OCI-LY7 (cell line): ENCODE data around the gene STK10. TPM values are rescaled to one million over a fixed set of nuclear protein-coding genes. Genes with fewer than 3 reads are reported as not detected.
A peak's percentile ranks its signal among the peaks of the same experiment; 100 is the strongest.

Source experiments
- BruUV-seq: library from RNA; stranded (reverse); fragments of 400-500 nt; replicated peaks from 2 replicates; lab custom pipeline; 2021; lab: Mats Ljungman, UMichigan
- CTCF ChIA-PET: fragments of 300-600 bp; sonication (Branson Sonifier 250); formaldehyde crosslinking; loops from one replicate; lab custom pipeline; 2022; ENCODE audit warnings: antibody characterized with exemption; ENCODE audit not compliant: unreplicated experiment; lab: Charles Lee
- POLR2A ChIA-PET: fragments of 300-600 bp; sonication (Branson Sonifier 250); formaldehyde crosslinking; loops from one replicate; lab custom pipeline; 2022; ENCODE audit warnings: antibody characterized with exemption; lab: Charles Lee
- DNase-seq: peaks from one replicate; pipeline ENCODE4 v3.0.0-alpha.2; 2015; ENCODE audit warnings: low spot score
- H2AFZ ChIP-seq: fragments of 200-600 bp; sonication (generic), shearing (Covaris generic); 2 replicates; pipeline ENCODE4 v1.6.1; 2014; ENCODE audit warnings: mild to moderate bottlenecking, antibody characterized with exemption, low read length, moderate library complexity
- H3K27ac ChIP-seq: fragments of 200-600 bp; sonication (generic); 2 replicates; pipeline ENCODE4 v1.5.1; 2014; ENCODE audit warnings: mixed run types, low read depth, mild to moderate bottlenecking, moderate library complexity, low read length, inconsistent platforms; ENCODE audit not compliant: poor library complexity, severe bottlenecking
- H3K36me3 ChIP-seq: fragments of 200-600 bp; sonication (generic); 2 replicates; pipeline ENCODE4 v1.6.1; 2014; ENCODE audit warnings: mild to moderate bottlenecking, antibody characterized with exemption, low read length, moderate library complexity, mixed read lengths; ENCODE audit not compliant: insufficient read depth
- H3K4me1 ChIP-seq: fragments of 200-600 bp; sonication (generic); 2 replicates; pipeline ENCODE4 v1.5.1; 2014; ENCODE audit warnings: mild to moderate bottlenecking, low read length; ENCODE audit not compliant: insufficient read depth, poor library complexity, severe bottlenecking
- H3K4me2 ChIP-seq: fragments of 200-600 bp; sonication (generic); 2 replicates; pipeline ENCODE4 v1.6.1; 2014; ENCODE audit warnings: mild to moderate bottlenecking, low read length
- H3K4me3 ChIP-seq: fragments of 200-600 bp; sonication (generic); 2 replicates; pipeline ENCODE4 v1.5.1; 2014; ENCODE audit warnings: mild to moderate bottlenecking, low read depth, low read length; ENCODE audit not compliant: poor library complexity, severe bottlenecking
- H3K79me2 ChIP-seq: fragments of 200-600 bp; sonication (generic); 2 replicates; pipeline ENCODE4 v1.6.1; 2016; ENCODE audit warnings: low read depth, mild to moderate bottlenecking, low read length, moderate library complexity, mixed read lengths; ENCODE audit not compliant: insufficient read depth
- H3K9me2 ChIP-seq: fragments of 200-600 bp; sonication (generic); 2 replicates; pipeline ENCODE4 v1.6.1; 2016; ENCODE audit warnings: mild to moderate bottlenecking, low read length, mixed read lengths; ENCODE audit not compliant: insufficient read depth
- H3K9me3 ChIP-seq: fragments of 200-600 bp; sonication (generic); 2 replicates; pipeline ENCODE4 v1.6.1; 2014; ENCODE audit warnings: mild to moderate bottlenecking, mixed run types, low read length, mixed read lengths
- H4K20me1 ChIP-seq: fragments of 200-600 bp; sonication (generic); 2 replicates; pipeline ENCODE4 v1.6.1; 2014; ENCODE audit warnings: mild to moderate bottlenecking, antibody characterized with exemption, low read length, moderate library complexity, mixed read lengths; ENCODE audit not compliant: insufficient read depth
- EZH2phosphoT487 ChIP-seq: fragments of 200-600 bp; sonication (generic); IDR thresholded peaks from 2 replicates; pipeline ENCODE4 v1.6.1; 2018; ENCODE audit warnings: low read depth, borderline replicate concordance, mild to moderate bottlenecking, mixed run types, antibody characterized with exemption, low read length, moderate library complexity, mixed read lengths
- intact Hi-C: fragments of 100-400 bp; cut with micrococcal nuclease; formaldehyde crosslinking; loops from one replicate; pipeline ENCODE4 v1.10.0; 2022; ENCODE audit not compliant: unreplicated experiment
- total RNA-seq, 2 experiments: library from RNA; depleted of rRNA in 1 of 2; stranded (reverse); fragments of >200 nt in 1 of 2; shearing (Covaris generic) in 1 of 2; gene quantifications; 2 replicates each; pipeline ENCODE4 v1.2.3, GENCODE V29; 2014 to 2022
- TF ChIP-seq, protein P1 (sequence below): fragments of 200-600 bp; sonication (generic); conservative IDR thresholded peaks from 2 replicates; pipeline ENCODE4 v1.5.1; 2014; ENCODE audit warnings: mild to moderate bottlenecking, antibody characterized with exemption, low read length, moderate library complexity, mixed read lengths

STK10 gene
- total RNA-seq, 2 experiments from 2014 or later: 53.7 to 89.7 TPM

DNA sequence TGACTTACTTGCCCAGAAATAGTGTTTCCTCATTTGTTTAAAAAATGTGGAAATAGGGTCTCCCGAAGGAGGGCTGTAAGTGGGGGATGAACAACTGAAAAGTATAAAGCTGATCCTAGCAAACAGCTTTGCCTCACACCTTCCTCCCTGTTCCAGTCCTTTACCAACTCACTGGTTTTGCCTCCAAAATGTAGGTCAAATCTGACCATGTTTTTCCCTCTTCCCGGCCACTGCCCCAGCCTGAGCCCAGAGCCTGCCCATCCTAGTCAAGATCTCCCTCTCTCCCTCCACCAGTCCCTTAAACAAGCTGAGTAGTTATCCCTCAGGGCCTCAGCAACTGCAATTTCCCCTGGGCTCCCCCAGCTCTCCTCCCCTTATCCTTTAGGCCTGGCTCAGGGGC is 99.2 kb downstream of the STK10 start:
- Histone ChIP-seq H3K4me1 (no peaks in the 10 kb centered on the region), H2AFZ (no peak overlapping the region), H3K36me3 (peaks cover 23% of the 10 kb centered on the region), H3K4me2 (no peak overlapping the region), H3K9me2 (no peaks in the 10 kb centered on the region), H4K20me1 (no peaks in the 10 kb centered on the region), H3K9me3 (no peaks in the 10 kb centered on the region), H3K79me2 (no peaks in the 10 kb centered on the region), H3K27ac (no peak overlapping the region), H3K4me3 (no peak overlapping the region)
- no peak for TF ChIP-seq EZH2phosphoT487
- TF ChIP-seq, protein P1, sequence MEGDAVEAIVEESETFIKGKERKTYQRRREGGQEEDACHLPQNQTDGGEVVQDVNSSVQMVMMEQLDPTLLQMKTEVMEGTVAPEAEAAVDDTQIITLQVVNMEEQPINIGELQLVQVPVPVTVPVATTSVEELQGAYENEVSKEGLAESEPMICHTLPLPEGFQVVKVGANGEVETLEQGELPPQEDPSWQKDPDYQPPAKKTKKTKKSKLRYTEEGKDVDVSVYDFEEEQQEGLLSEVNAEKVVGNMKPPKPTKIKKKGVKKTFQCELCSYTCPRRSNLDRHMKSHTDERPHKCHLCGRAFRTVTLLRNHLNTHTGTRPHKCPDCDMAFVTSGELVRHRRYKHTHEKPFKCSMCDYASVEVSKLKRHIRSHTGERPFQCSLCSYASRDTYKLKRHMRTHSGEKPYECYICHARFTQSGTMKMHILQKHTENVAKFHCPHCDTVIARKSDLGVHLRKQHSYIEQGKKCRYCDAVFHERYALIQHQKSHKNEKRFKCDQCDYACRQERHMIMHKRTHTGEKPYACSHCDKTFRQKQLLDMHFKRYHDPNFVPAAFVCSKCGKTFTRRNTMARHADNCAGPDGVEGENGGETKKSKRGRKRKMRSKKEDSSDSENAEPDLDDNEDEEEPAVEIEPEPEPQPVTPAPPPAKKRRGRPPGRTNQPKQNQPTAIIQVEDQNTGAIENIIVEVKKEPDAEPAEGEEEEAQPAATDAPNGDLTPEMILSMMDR: no peak
- no peak for DNase-seq
- intact Hi-C loops: no loop called here
- TSS peak; percentile 54 for BruUV-seq
- CTCF ChIA-PET: no interaction called here
- POLR2A ChIA-PET: interaction anchor here (1.2 kb wide), 1 partner anchor 18 kb away, joined by 3 read pairs; no protein-coding TSS in a partner anchor

DNA sequence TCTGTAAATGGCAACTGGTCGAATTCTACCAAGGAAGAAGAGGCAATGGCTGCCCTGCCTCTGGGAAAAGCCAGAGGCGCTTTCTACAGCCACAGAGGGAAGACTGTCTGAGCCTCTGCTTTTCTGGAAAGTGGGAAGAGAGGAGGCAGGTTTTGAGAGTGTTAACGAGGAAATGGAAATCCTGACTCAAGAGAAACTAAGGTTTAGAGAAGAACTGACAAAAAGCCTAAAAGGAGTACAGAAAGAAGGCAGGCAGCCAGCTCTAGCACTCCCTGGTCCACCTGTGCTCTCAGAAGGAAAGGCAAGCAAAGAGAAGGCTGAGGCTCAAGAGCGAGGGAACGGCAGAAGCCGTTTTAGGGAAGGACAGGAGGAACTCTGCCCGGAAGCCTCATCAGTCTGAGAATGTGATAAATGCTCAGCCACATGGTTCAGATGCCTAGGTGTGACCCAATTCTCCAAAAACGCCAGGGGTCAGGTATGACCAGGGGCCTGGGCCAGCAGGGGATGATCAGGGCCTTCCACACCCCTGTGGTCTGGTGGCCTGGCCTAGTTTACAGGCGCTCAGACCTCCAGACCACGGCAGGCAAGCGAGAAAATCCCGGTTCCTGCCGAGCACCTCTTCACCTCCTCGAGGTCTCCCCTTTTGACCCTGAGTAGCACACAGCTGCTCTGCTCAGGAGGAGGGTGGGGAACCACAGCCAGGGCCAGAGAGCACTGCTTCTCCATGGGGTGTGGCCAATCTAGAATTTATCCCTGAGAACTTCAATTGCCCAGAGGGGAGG is 101.6 kb downstream of the STK10 start:
- POLR2A ChIA-PET: no interaction called here
- H3K36me3 ChIP-seq: peaks cover 24% of the 10 kb centered on the region
- no peak overlapping the region for H3K27ac ChIP-seq
- no peak for DNase-seq
- H4K20me1 ChIP-seq: no peaks in the 10 kb centered on the region
- H2AFZ ChIP-seq: no peak overlapping the region
- H3K4me1 ChIP-seq: no peaks in the 10 kb centered on the region
- no peak overlapping the region for H3K4me3 ChIP-seq
- CTCF ChIA-PET: no interaction called here
- H3K4me2 ChIP-seq: no peak overlapping the region
- no peak for TF ChIP-seq EZH2phosphoT487
- TF ChIP-seq, protein P1: no peak
- intact Hi-C loops: no loop called here
- H3K9me2 ChIP-seq: no peaks in the 10 kb centered on the region
- BruUV-seq: no TSS peak
- H3K9me3 ChIP-seq: no peaks in the 10 kb centered on the region
- no peaks in the 10 kb centered on the region for H3K79me2 ChIP-seq

DNA sequence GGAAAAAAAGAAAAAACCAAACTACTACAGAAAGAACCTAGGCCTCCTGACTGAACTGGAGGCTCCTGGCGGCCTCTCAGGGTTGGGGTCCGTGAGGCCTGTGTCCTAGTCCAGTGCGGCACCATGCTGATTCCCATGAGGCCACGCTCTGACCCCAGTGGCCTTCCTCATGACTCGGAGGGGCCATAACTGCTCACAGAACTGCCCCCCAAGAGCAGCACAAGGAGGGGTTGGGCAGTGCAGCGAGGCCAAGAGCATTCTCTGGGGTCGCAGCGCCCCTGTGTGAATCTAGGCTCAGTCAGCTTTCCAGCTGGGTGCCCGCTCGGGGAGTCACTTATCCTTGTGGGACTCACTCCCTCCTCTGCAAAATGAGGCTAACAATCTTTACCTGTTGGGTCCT is 102.3 kb downstream of the STK10 start:
- DNase-seq: no peak
- ChIA-PET CTCF (no interaction called here), POLR2A (no interaction called here)
- TF ChIP-seq EZH2phosphoT487: no peak
- TF ChIP-seq, protein P1: no peak
- Histone ChIP-seq H3K36me3 (peaks cover 27% of the 10 kb centered on the region), H3K9me3 (no peaks in the 10 kb centered on the region), H2AFZ (no peak overlapping the region), H3K79me2 (no peaks in the 10 kb centered on the region), H3K4me1 (no peaks in the 10 kb centered on the region), H3K27ac (no peak overlapping the region), H3K4me2 (no peak overlapping the region), H3K9me2 (no peaks in the 10 kb centered on the region), H3K4me3 (no peak overlapping the region), H4K20me1 (no peaks in the 10 kb centered on the region)
- no TSS peak for BruUV-seq
- intact Hi-C loops: no loop called here
